ENCODE measurements around the gene GPR62. TPM values are rescaled to one million over a fixed set of nuclear protein-coding genes. Genes with fewer than 3 reads are reported as not detected.
A peak's percentile ranks its signal among the peaks of the same experiment; 100 is the strongest.

The GPR62 gene
- total and polyA plus RNA-seq, 9 of the 15 experiments (the other 6 are each of a cell fraction or from before 2014, with no cell fraction given) = not detected

GRCh38 chr3:51999846-52000245 is 44.7 kb downstream of the GPR62 start (continued):
- TF ChIP-seq ZBTB11 (CRISPR knock-in tag; IDR thresholded peaks at IDR 0.05) = 0 out of 6 replicates have a peak, but pooled peaks of 1 of the 3 experiments have one; percentile 34

GRCh38 chr3:52001443-52001974 is 46.3 kb downstream of the GPR62 start:
- in situ Hi-C loops (cut with MboI) (loop anchor here (5.0 to 25.0 kb wide), 2 partner anchors 126 to 386 kb away; no protein-coding TSS in a partner anchor), intact Hi-C loops (cut with micrococcal nuclease) (loop anchor here (1.0 to 5.0 kb wide), 6 partner anchors 51 to 446 kb away; partner anchors contain the start of genes GLYCTK and SEMA3G)
- Histone ChIP-seq H3K9me1 (ENCODE audit: control insufficient read depth, insufficient read depth, low read length) (no peaks in the 10 kb centered on the region), H3K27ac (ENCODE audit: extremely low read depth, low read depth, low read length) (no peak overlapping the region), H3K4me3 (no peak overlapping the region), H3K4me2 (ENCODE audit: insufficient read depth, low read length) (no peak overlapping the region; the same call in 1 of the 2 replicates), H4K20me1 (replicated peaks; ENCODE audit: control insufficient read depth, insufficient read depth, low read length) (no peaks in the 10 kb centered on the region), H3K9ac (ENCODE audit: insufficient read depth in 1 of 2, low read depth in 2 of 2, low read length in 2 of 2) (no peak overlapping the region), H3K4me1 (replicated peaks in 1 of 2; ENCODE audit: control insufficient read depth in 2 of 2, insufficient read depth in 2 of 2, low read length in 2 of 2) (peaks cover 31 to 44% of the 10 kb centered on the region in 2 experiments), H3K9me3 (replicated peaks; ENCODE audit: control insufficient read depth, insufficient read depth, low read depth, low read length) (no peaks in the 10 kb centered on the region), H3K27me3 (ENCODE audit: control insufficient read depth in 2 of 2, insufficient read depth in 2 of 2, low read length in 2 of 2) (no peaks in the 10 kb centered on the region), H3K79me2 (ENCODE audit: control insufficient read depth, insufficient read depth, low read length) (no peaks in the 10 kb centered on the region), H3K36me3 (ENCODE audit: control insufficient read depth, insufficient read depth, low read length) (no peaks in the 10 kb centered on the region), H2AFZ (ENCODE audit: low read depth, low read length) (no peak overlapping the region)
- CTCF ChIA-PET (ENCODE audit: low intra/inter-chr PET ratio) = interaction anchor here (0.6 to 5.3 kb wide), 5 partner anchors 53 to 338 kb away, joined by 3 to 36 read pairs (median 7); no protein-coding TSS in a partner anchor
- ATAC-seq (peak; percentile 92), DNase-seq (ENCODE audit: extremely low read depth in 1 of 4, low spot score in 3 of 4) (peak; percentile 83 to 84 (median 83)), FAIRE-seq (peak; percentile 80)
- POLR2A ChIA-PET = interaction anchor here (0.8 to 1.0 kb wide), 2 partner anchors 53 to 81 kb away, joined by 3 read pairs; no protein-coding TSS in a partner anchor
- BruUV-seq (replicated peaks) = no TSS peak
- WGBS (ENCODE audit: insufficient coverage, low coverage, missing lambda C conversion rate) = 2% methylated on average over 8 of the region's 18 CpGs
- TF ChIP-seq CHD7 (IDR thresholded peaks at IDR 0.05; ENCODE audit: low read depth, low read length) (no peak), DIDO1 (tag; IDR thresholded peaks at IDR 0.05; ENCODE audit: low read depth) (no peak)

Measured in K562 (cell line).